ENCODE results near the gene FOLH1.
A peak's percentile ranks its signal among the peaks of the same experiment; 100 is the strongest.
"Not testable (repeated sequence)": the region's sequence is repeated elsewhere in the genome, so short reads cannot be mapped to it uniquely, and the experiment has no call there.

FOLH1 gene

DNA sequence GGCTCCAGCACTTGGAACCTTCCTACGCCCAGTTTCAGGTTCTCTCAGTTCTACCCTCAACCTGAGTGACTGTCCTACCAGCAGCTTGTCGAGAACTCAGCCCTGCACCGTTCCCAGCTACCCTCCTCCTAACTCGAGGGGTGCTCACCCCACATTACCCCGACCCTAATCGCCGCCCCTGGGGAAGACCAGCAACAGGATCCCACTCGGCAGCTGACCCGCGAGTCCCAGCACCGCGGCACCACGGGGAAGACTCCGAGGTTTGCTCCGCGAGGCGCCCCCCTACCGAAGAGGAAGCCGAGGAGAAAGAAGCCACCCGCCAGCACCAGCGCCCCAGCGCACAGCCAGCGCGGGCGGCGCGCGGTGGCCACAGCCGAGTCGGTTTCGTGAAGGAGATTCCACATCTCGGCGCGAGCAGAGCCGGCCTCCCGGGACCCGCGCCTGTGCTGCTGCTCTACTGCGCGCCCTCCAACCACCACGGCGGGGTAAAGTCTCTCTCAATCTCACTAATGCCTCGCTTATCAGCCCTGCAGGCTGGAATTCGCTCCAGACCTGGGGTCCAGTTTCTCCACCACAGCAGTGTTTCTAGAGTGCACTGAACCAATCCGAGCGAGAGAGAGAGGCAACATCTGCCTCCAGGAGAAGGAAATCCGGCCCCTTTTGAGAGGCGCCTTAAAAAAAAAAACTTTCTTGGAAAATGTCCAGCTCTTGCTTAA lies at the start of gene FOLH1:
FOLH1 (minus strand) TSS at position 597 of the 716 bp plus-strand sequence; CDS start at position 404, 193 bp downstream.
- DNase-seq (ENCODE audit: low spot score) = peak; percentile 33

DNA sequence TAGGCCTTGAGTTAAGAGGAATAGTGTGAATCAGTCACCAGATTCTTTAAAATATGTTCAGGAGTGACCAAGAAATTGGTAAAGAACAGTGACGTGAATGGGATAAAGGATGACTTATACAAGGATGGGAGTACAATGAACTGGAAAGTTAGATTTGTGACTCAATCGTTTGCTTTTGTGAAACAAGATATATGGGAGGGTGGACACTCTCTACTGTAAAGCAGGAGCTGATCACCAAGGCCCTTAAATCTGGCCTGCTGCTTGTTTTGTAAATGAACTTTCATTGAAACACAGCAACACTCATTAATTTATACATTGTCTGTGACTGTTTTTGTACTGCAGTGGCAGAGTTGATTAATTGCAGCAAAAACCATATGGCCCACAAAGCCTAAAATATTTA lies 46.7 kb upstream of the FOLH1 start:
- DNase-seq (ENCODE audit: low spot score) = not testable (repeated sequence)

DNA sequence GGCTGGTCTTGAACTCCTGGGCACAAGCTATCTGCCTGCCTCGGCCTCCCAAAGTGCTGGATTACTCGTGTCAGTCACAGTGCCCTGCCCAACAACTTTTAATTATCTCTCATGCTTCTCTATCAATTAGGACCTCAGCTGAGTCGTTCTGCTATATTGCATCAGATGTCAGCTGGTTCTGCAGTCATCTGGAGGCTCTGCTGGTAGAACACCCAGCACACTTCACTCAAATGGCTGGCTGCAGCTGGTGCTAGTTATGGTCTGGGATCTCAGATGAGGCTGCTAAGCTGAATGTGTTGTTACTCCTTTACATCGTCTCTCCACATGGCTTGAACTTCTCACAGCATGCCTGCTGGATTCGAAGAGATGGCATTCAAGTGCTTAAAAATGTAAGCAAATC lies 42.8 kb upstream of the FOLH1 start:
- not testable (repeated sequence) for DNase-seq (ENCODE audit: low spot score)

DNA sequence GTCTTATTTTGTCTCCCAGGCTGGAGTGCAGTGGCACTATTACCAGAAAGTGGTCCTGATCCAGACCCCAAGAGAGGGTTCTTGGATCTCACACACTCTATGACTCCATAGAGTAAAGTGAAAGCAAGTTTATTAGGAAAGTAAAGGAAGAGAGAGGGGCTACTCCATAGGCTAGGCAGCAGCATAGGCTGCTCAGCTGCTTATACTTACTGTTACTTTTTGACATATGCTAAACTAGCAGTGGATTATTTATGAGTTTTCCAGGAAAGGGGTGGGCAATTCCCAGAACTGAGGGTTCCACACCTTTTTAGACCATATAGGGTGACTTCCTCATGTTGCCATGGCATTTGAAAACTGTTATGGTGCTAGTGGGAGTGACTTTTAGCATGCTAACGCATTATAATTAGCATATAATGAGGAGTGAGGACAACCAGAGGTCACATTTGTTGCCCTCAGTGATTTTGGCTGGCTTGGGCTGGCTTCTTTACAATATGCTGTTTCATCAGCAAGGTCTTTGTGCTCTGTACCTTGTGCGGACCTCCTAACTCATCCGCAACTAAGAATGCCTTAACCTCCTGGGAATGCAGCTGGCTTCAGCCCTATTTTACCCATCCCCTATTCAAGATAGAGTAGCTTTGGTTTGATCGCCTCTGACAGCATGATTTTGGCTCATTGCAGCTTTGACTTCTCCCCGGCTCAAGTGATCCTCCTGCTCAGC lies 42.2 kb upstream of the FOLH1 start:
- not testable (repeated sequence) for DNase-seq (ENCODE audit: low spot score)

DNA sequence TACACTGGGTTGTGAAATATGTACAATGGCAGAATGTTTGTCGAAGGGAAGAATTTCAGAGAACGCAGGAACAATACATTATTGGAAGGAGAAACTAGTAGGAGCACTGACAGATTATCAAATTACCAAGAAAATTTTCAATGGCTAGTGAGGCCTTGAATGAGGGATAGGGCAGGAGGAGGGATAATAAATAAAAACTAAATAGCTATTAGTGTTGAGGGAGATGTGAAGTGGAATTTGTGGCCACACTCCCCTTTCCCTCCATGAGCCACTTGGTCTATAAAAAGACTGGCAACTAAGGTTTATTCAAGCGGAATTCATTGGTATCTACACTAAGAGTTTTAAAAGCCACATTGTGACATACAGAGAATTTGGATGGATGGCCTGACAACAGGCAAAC lies 41.0 kb upstream of the FOLH1 start:
- DNase-seq (ENCODE audit: low spot score) = not testable (repeated sequence)

DNA sequence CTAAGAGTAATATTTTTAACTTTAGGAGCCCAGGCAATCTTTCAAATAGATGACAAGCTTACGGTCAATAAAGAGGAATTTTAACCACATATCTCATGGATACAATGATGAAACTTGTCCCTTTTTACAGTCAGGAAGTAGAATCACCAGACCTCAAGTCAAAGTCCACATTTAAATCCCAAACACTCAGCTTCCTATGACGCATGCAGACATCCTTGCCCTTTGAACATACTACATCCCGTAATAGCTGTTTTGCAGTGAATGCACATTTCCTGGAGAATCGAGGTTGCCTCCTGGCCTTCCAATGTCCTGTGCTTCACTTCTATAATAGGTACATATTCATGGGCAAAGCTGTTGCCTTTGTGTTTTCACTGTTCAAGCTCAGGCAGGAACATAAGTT lies 25.3 kb upstream of the FOLH1 start:
- DNase-seq (ENCODE audit: low spot score) = not testable (repeated sequence)

DNA sequence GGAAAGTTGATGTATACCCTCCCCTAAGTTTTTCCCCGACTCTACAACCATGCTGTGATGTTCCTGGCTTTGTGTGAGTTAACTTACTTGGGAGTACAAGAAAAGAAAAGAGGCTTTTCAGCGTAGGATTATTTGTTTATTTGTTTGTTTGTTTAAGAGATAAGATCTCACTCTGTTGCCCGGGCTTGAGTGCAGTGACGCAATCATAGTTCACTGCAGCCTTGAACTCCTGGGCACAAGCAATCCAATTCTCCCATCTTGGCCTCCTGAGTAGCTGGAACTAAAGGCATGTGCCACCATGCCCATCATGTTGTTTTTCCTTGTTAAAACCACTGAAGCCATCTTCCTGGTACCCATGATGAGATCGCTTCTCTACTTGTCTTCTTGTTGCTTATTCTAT lies 24.6 kb upstream of the FOLH1 start:
- not testable (repeated sequence) for DNase-seq (ENCODE audit: low spot score)

DNA sequence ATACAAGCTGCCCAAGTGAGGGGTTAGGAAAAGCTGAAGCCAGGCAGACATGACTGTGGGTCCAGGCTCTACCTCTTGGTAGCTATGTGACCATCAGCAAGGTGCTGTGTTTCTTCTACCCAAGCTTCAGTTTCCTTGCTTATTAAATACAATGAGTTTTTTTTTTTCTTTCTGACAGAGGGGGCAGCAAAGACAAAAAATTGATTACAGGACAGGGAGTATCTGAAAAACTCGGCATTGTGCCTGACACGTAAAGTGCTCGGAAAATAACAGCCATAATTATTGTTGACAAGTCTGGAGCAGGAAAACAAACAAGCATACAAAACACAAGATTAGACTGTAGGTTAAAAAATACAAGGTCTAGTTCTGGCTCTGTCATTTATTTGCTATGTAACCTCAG lies 23.3 kb upstream of the FOLH1 start:
- DNase-seq (ENCODE audit: low spot score) = not testable (repeated sequence)

DNA sequence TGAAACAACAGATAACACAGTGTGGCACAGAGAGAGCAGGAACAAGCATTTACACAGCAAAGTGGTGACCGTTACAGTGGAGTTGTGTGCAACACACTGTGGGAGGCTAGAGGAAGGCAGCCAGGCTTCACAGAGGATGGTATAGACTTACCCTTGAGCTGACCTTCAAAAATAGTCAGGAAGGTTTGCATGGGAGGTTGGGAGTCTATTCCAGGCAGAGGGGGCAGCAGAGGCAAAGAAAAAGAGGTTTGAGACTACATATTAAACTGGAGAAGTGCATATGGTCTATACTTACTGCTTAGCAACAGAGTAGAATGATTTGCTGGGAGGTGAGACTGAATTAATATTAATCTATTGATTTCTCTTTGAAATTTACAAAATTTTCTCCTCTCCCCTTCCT lies 22.1 kb upstream of the FOLH1 start:
- not testable (repeated sequence) for DNase-seq (ENCODE audit: low spot score)

DNA sequence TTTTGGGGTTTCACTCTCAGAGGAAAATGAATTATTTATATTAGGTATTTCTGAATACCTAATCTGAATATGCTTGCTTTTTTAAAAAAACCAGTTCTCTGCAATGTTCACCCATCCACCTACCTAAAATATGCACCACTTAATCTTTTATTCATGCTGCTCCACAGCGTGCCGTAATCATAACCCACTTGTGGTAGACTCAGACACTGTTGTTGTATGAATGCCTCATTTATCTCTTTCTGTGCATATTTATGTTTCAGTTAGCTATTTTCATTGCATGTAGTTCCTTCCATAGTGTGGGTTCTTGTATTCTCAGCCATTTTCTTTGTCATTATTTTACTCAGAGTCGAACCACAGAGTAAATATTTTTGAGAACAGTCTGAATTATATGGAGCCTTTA lies 21.6 kb upstream of the FOLH1 start:
- DNase-seq (ENCODE audit: low spot score) = not testable (repeated sequence)

DNA sequence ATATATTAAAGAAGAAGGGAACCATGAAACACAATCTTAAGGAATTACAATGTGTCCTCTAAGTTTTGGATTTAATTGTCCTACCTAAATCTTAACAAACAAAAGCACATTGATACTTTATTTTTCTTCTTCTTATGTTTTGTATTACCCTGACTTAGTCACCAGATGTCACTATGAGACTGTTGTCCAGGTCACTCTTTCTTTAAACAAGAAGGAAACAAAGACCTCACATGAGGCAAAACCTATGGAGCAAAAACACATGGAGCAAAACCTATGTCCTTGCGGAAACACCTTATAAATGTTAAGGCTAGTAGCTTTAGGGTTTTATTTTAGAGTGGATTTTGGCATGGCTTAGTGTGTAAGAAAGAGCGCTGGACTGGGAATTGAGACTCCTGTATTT lies 20.7 kb upstream of the FOLH1 start:
- not testable (repeated sequence) for DNase-seq (ENCODE audit: low spot score)

DNA sequence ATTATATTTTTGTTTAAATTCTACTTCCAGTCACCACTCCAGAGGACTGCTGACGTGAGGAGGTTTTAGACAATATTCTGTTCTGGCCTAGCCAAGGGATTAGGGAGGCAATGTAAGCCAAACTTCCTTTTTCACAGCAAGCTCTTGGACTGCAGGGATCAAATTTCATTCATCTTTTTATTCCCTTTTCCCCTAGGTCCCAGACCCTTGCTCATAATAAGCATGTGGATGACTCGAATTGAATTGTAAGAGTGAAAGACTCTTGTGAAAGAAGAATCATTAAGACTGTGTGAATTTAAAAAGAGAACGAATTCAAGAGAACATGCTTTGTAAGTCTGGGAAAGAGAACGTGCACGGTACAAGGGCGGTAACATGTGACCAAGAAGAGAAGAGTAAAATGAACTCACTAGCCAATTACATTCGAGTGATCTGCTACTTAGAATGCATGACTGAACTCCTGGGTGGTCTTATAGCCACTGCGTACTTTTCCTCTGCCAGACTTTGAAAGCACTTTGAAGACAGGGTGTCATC lies 16.9 kb upstream of the FOLH1 start:
- not testable (repeated sequence) for DNase-seq (ENCODE audit: low spot score)

DNA sequence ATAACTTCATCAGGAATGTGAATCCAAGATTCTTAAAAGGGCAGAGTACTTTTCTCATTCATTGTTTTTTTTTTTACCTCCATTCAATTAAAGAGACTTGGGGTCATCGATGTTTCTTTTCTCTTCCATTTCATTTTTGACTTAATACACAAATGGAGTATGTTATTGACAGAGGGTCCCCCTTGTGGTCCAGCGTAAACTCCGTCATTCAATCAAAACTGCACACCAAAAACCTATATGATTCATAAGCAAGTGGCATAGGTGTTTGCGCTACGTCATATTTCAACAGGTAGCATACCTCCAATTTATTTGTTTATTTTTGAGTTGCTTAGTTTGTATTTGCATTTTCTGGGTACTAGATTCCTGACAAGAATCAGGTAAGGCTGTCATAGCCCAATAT lies 12.7 kb upstream of the FOLH1 start:
- DNase-seq (ENCODE audit: low spot score) = no peak

DNA sequence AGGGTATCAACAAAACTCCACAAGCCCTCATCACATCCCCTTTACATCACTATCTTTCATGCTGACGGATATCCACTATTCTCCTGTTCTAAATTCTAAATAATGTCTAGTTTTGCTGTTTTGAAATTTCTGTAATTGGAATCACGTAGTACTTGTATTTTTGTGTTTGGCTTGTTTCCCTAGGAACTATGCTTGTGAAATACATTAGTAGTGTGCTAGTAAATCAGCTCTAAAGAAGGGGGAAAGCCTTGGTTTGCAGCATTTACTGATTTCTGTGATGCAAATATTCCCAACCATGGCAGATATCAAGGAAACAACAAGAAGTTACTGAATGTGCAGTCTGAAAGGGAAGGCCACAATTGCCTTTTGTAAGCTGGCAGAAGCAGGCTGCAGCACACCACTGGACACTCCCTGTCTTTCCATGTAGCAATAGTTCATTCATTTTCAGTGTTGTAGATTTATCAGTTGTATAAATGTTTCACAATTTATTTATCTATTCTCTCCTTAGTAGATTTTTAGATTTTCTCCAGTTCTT lies 4.7 kb upstream of the FOLH1 start:
- DNase-seq (ENCODE audit: low spot score) = no peak

DNA sequence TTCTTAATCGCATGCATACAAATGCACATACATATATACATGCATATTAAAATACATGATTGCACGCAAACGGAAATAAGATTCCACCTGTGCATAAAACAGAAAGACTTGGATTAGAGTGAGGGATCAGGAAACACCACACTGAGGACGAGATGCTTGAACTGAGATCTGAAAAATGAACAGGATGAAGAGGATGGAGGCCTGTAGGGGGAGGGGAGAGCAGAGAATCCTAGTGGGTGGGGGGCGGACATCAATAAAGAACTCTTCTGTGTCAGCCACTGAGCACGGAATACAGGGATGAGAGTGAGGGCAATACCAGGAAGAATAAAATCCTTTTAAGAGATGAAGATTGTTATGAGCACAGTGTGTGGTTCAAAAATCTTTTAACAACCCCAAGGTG lies 1.4 kb downstream of the FOLH1 start:
- DNase-seq (ENCODE audit: low spot score) = not testable (repeated sequence)

DNA sequence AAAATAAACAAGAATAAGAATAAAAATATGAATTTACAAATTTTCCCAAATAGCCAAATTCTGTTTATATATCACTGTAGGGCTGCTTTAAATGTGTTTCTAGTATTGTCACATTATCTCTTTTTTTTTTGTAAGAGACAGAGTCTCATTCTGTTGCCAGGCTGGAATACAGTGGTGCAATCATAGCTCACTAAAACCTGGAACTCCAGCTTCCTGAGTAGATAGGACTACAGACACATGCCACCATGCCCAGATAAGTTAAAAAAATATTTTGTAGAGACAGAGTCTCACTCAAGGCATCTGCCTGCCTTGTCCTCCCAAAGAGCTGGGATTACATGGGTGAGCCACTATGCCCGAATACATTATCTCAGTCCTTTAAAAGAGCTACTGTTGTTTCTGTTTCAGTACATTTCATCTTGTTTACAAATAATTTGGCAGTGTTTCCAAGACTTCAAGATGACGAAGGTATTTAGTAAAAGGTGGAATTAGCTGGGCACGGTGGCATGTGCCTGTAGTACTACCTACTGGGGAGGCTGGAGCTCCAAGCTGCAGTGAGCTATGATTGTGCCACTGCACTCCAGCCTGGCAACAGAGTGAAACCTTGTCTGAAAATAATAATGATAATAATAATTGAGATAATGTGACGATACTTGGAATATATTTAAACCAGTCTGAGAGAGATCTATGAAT lies 6.0 kb downstream of the FOLH1 start:
- no peak for DNase-seq (ENCODE audit: low spot score)

DNA sequence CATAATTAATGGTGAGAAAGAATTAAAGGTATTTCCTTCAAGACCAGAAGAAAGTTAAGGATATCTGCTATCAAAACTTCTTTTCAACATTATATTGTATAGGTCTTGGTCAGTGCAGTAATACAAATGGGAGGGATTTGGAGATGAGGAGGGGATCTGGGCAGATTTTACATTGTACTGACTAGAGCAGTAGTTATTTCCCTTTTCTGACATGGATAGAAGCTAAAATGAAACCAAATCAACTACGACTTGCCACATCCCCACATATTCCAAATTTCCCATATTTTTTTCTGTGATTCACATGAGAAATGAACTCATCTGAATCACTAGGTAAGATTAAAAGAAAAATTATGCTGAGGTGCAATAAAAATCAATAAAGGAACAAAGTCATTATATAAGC lies 11.6 kb downstream of the FOLH1 start:
- DNase-seq (ENCODE audit: low spot score) = not testable (repeated sequence)

DNA sequence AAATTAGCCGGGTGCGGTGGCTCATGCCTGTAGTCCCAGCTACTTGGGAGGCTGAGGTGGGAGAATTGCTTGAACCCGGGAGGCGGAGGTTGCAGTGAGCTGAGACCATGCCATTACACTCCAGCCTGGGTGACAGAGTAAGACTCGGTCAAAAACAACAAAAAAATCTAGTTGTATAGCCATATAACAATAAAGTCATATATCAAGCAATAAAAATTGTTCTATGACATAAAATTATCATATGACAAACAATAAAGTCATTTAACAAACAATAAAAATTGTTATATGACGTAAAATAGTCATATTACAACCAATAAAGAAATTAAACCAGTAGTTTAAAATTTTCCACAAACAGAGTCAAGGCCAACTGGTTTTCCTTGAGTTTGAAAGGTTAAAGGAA lies 12.4 kb downstream of the FOLH1 start:
- DNase-seq (ENCODE audit: low spot score) = not testable (repeated sequence)

DNA sequence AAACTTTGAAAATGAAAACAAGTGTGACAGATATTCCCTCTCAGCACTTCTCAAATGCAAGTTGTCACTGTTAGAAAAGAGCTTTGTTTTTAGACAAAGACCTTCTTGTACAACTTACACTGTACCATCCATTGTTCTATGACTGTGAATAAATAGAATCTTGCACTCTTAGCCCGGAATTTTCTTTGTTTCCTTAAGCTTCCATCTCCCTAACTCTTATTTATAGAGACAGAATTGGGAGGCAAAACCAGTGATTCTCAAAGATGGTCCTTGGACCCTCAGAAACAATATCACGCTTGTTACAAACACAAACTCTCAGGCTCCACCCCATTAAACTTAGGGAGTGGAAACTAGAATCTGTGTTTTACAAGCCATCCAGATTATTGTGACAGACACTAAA lies 18.1 kb downstream of the FOLH1 start:
- not testable (repeated sequence) for DNase-seq (ENCODE audit: low spot score)

DNA sequence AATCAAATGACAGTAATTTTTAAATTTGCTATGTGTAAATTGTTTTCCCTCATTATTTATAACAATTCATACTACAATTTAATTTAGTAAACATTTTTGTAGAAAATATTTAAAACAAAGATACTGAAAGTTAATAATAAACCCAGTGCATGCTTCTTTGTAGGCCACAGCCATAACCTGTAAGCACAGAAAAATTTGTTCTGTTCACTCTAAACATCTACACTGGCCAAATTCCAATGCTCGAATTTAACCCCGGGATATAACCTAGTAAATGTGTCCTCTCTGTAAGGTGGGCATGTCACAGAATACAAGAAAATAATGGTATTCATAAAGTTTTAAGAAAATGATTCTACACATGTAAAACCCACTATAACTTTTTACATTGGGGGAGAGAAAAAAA lies 22.2 kb downstream of the FOLH1 start:
- DNase-seq (ENCODE audit: low spot score) = not testable (repeated sequence)

DNA sequence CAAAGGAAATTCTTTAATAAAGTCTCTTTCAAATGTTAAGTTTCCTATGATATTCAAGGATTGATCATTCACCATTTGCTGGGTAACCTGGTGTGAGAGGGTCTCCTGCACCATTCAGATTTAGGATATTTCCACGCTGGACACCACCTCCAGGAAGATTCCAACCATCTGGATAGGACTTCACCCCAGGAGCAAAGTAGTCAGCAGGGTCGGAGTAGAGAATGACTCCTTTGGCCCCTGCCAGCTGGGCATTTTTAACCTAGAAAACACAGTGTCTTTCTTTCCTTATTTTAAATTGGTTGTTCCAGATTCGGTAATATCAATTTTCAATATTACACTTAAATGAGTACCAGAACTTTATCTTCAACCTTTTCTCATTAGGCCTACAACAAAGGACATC lies 22.8 kb downstream of the FOLH1 start:
- DNase-seq (ENCODE audit: low spot score) = not testable (repeated sequence)

DNA sequence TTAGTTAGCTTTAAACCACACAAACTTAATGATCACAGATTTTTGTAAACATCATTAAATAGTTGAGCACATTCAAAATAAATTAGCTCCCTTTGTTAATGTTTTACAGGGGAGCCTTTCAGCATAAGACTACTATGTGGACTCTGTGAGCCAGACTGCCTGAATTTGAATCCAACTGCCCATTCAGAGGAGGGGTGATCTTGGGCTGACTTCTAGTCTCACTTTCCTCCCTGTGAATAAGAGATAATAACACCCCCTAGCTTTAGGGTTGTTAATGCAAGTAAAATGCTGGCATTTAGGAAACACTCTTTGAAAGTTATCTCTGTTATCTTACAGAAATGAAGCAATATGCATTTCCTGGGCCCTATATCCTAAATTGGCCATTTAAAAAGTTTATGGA lies 23.6 kb downstream of the FOLH1 start:
- DNase-seq (ENCODE audit: low spot score) = not testable (repeated sequence)

Data from AG20443 (cell line).